H9 (cell line): ENCODE measurements around the gene DAAM2. TPM values are rescaled to one million over a fixed set of nuclear protein-coding genes. Genes with fewer than 3 reads are reported as not detected.
A peak's percentile ranks its signal among the peaks of the same experiment; 100 is the strongest.

Source experiments
- DNase-seq: peaks from one replicate; pipeline ENCODE4 v3.0.0-alpha.2; 2017
- H2AFZ ChIP-seq: one replicate; pipeline ENCODE4 v1.6.1; 2013; ENCODE audit warnings: mild to moderate bottlenecking, low read length, control low read depth, moderate library complexity
- H2AK5ac ChIP-seq: 2 replicates; pipeline ENCODE4 v1.6.1; 2013; ENCODE audit warnings: low read length, control low read depth, mixed read lengths; ENCODE audit not compliant: insufficient read length
- H2BK120ac ChIP-seq: one replicate; pipeline ENCODE4 v1.6.1; 2013; ENCODE audit warnings: low read depth, mild to moderate bottlenecking, low read length, control low read depth, inconsistent platforms; ENCODE audit not compliant: poor library complexity, severe bottlenecking
- H2BK12ac ChIP-seq: 2 replicates; pipeline ENCODE4 v1.6.1; 2013; ENCODE audit warnings: low read length, control low read depth, mixed read lengths, low read depth; ENCODE audit not compliant: insufficient read length
- H2BK15ac ChIP-seq: 2 replicates; pipeline ENCODE4 v1.6.1; 2013; ENCODE audit warnings: low read depth, low read length, control low read depth
- H2BK20ac ChIP-seq: one replicate; pipeline ENCODE4 v1.6.1; 2013; ENCODE audit warnings: low read depth, mild to moderate bottlenecking, low read length, control low read depth, inconsistent platforms; ENCODE audit not compliant: poor library complexity, severe bottlenecking
- H2BK5ac ChIP-seq: 2 replicates; pipeline ENCODE4 v1.6.1; 2013; ENCODE audit warnings: low read length, control low read depth, mixed read lengths; ENCODE audit not compliant: insufficient read length
- H3K14ac ChIP-seq: 2 replicates; pipeline ENCODE4 v1.6.1; 2013; ENCODE audit warnings: low read length, control low read depth; ENCODE audit not compliant: insufficient read depth
- H3K18ac ChIP-seq: 2 replicates; pipeline ENCODE4 v1.6.1; 2013; ENCODE audit warnings: low read depth, mild to moderate bottlenecking, mixed read lengths, low read length, control low read depth; ENCODE audit not compliant: insufficient read length
- H3K23ac ChIP-seq: 2 replicates; pipeline ENCODE4 v1.6.1; 2013; ENCODE audit warnings: low read length, control low read depth, mixed read lengths, low read depth; ENCODE audit not compliant: insufficient read length
- H3K23me2 ChIP-seq: 2 replicates; pipeline ENCODE4 v1.6.1; 2013; ENCODE audit warnings: low read depth, mild to moderate bottlenecking, mixed read lengths, low read length, control low read depth; ENCODE audit not compliant: insufficient read length, poor library complexity, severe bottlenecking
- H3K27ac ChIP-seq: 2 replicates; pipeline ENCODE4 v1.5.1; 2013; ENCODE audit warnings: low read length, control low read depth, mixed read lengths, low read depth; ENCODE audit not compliant: insufficient read length
- H3K27me3 ChIP-seq: 2 replicates; pipeline ENCODE4 v1.6.1; 2013; ENCODE audit warnings: low read length, control low read depth, inconsistent platforms; ENCODE audit not compliant: insufficient read depth
- H3K4ac ChIP-seq: 2 replicates; pipeline ENCODE4 v1.6.1; 2013; ENCODE audit warnings: low read depth, mild to moderate bottlenecking, control low read depth, inconsistent platforms, low read length, moderate library complexity
- H3K4me1 ChIP-seq: 2 replicates; pipeline ENCODE4 v1.6.1; 2013; ENCODE audit warnings: low read length, control low read depth, inconsistent platforms; ENCODE audit not compliant: insufficient read depth
- H3K4me2 ChIP-seq: 2 replicates; pipeline ENCODE4 v1.6.1; 2013; ENCODE audit warnings: low read length, control low read depth, mixed read lengths; ENCODE audit not compliant: insufficient read length, insufficient read depth
- H3K56ac ChIP-seq: 2 replicates; pipeline ENCODE4 v1.6.1; 2013; ENCODE audit warnings: low read depth, mild to moderate bottlenecking, mixed read lengths, low read length, control low read depth; ENCODE audit not compliant: insufficient read length
- H3K79me1 ChIP-seq: 2 replicates; pipeline ENCODE4 v1.6.1; 2013; ENCODE audit warnings: low read depth, mild to moderate bottlenecking, moderate library complexity, low read length, control low read depth, inconsistent platforms; ENCODE audit not compliant: insufficient read depth, poor library complexity, severe bottlenecking
- H3K79me2 ChIP-seq: 2 replicates; pipeline ENCODE4 v1.6.1; 2013; ENCODE audit warnings: low read length, control low read depth, inconsistent platforms; ENCODE audit not compliant: insufficient read depth
- H3K9ac ChIP-seq: 2 replicates; pipeline ENCODE4 v1.6.1; 2013; ENCODE audit warnings: low read length, control low read depth, mixed read lengths; ENCODE audit not compliant: insufficient read length; ENCODE audit errors: extremely low read depth
- H3K9me3 ChIP-seq: one replicate; pipeline ENCODE4 v1.6.1; 2013; ENCODE audit warnings: low read depth, low read length, inconsistent platforms; ENCODE audit not compliant: control insufficient read depth
- H3T11ph ChIP-seq: one replicate; pipeline ENCODE4 v1.6.1; 2013; ENCODE audit warnings: mild to moderate bottlenecking, low read length, control low read depth, inconsistent platforms
- H4K20me1 ChIP-seq: one replicate; pipeline ENCODE4 v1.6.1; 2013; ENCODE audit not compliant: control insufficient read depth, insufficient read length, insufficient read depth
- H4K5ac ChIP-seq: 2 replicates; pipeline ENCODE4 v1.6.1; 2013; ENCODE audit warnings: low read depth, mild to moderate bottlenecking, mixed read lengths, low read length, control low read depth; ENCODE audit not compliant: insufficient read length
- H4K8ac ChIP-seq: replicated peaks from 2 replicates; pipeline ENCODE4 v1.6.1; 2013; ENCODE audit warnings: low read length, control low read depth, mixed read lengths, low read depth; ENCODE audit not compliant: insufficient read length
- H4K91ac ChIP-seq: 2 replicates; pipeline ENCODE4 v1.6.1; 2013; ENCODE audit warnings: low read depth, mild to moderate bottlenecking, moderate library complexity, mixed read lengths, low read length, control low read depth; ENCODE audit not compliant: insufficient read length
- H3K27ac Mint-ChIP-seq, 3 experiments: 2 replicates in 2 of 3; 3 replicates in 1 of 3; pipeline ENCODE4 v1.8.0; 2020 to 2021; ENCODE audit warnings: mixed read lengths in 3 of 3, mild to moderate bottlenecking in 1 of 3, moderate library complexity in 1 of 3
- H3K27me3 Mint-ChIP-seq: 2 replicates; pipeline ENCODE4 v1.8.0; 2021; ENCODE audit warnings: low read depth, mild to moderate bottlenecking, moderate library complexity, mixed read lengths
- H3K36me3 Mint-ChIP-seq, 3 experiments: 2 replicates in 2 of 3; 3 replicates in 1 of 3; pipeline ENCODE4 v1.8.0; 2020 to 2021; ENCODE audit warnings: low read depth in 3 of 3, mixed read lengths in 3 of 3; ENCODE audit not compliant: insufficient read depth in 1 of 3
- H3K4me1 Mint-ChIP-seq, 2 experiments: 2 replicates each; pipeline ENCODE4 v1.8.0; 2020; ENCODE audit warnings: mixed read lengths in 2 of 2
- H3K4me3 Mint-ChIP-seq, 2 experiments: 2 replicates in 1 of 2; 3 replicates in 1 of 2; pipeline ENCODE4 v1.8.0; 2020 to 2021; ENCODE audit warnings: mild to moderate bottlenecking in 2 of 2, mixed read lengths in 2 of 2, moderate library complexity in 1 of 2
- H3K9me3 Mint-ChIP-seq, 2 experiments: 2 replicates in 1 of 2; 3 replicates in 1 of 2; pipeline ENCODE4 v1.8.0; 2020; ENCODE audit warnings: mild to moderate bottlenecking in 2 of 2, mixed read lengths in 2 of 2, moderate library complexity in 1 of 2
- CTCF ChIP-seq: fragments of 200-600 bp; sonication (generic); conservative IDR thresholded peaks from 3 replicates; pipeline ENCODE4 v1.8.0; 2021; ENCODE audit warnings: antibody characterized with exemption, mild to moderate bottlenecking
- WGBS: extraction: QIAGEN DNeasy Blood & Tissue Kit; methylation state at CpG from one replicate; pipeline ENCODE4 v1.1.7; 2013; ENCODE audit warnings: missing lambda C conversion rate, low lambda C conversion rate, mixed read lengths; ENCODE audit not compliant: insufficient read length; ENCODE audit errors: extremely low coverage; 5-methylcytosine and 5-hydroxymethylcytosine counted together
- total RNA-seq: library from RNA; stranded (reverse); gene quantifications from 2 replicates; pipeline ENCODE4 v1.2.1, GENCODE V29; 2021

The DAAM2 gene
- total RNA-seq, 1 experiment from 2014 or later = 1.1 TPM

- Histone ChIP-seq H3K27ac (no peak overlapping the region), H3K9me3 (no peaks in the 10 kb centered on the region), H3K4me2 (no peak overlapping the region), H3K18ac (no peak overlapping the region), H2AK5ac (no peak overlapping the region), H2BK5ac (no peak overlapping the region), H3K9ac (no peak overlapping the region), H2BK15ac (no peak overlapping the region), H4K5ac (no peak overlapping the region), H3K14ac (no peak overlapping the region), H2BK20ac (no peak overlapping the region), H3K79me1 (no peaks in the 10 kb centered on the region), H3K27me3 (no peaks in the 10 kb centered on the region; the same call in 1 of the 2 replicates), H4K8ac (no peak overlapping the region), H3T11ph (no peak overlapping the region), H3K23me2 (no peaks in the 10 kb centered on the region), H2AFZ (no peak overlapping the region), H3K56ac (no peak overlapping the region), H3K4me1 (no peaks in the 10 kb centered on the region), H2BK12ac (no peak overlapping the region), H2BK120ac (no peak overlapping the region), H4K91ac (no peak overlapping the region), H3K4ac (no peak overlapping the region), H3K23ac (no peak overlapping the region), H3K79me2 (no peaks in the 10 kb centered on the region), H4K20me1 (no peaks in the 10 kb centered on the region)
- no peak for DNase-seq
- Mint-ChIP-seq H3K27ac (peak overlapping the region in 1 of 3 experiments; percentile 52; a peak in 1 of 7 replicates), H3K27me3 (peaks cover 4% of the 10 kb centered on the region), H3K36me3 (peaks cover 19 to 23% (median 19%) of the 10 kb centered on the region in 3 experiments), H3K4me3 (no peak overlapping the region), H3K9me3 (no peaks in the 10 kb centered on the region), H3K4me1 (no peaks in the 10 kb centered on the region; a peak in 1 of 4 replicates)
- TF ChIP-seq CTCF = no peak
- no CpG with 5 or more reads among the region's 6 CpGs for WGBS
Observed at GRCh38 chr6:39903656-39904055, 111.5 kb downstream of the DAAM2 start.
